LoVo (cell line): ENCODE data around the gene LHFPL3.
A peak's percentile ranks its signal among the peaks of the same experiment; 100 is the strongest.
"Not testable (repeated sequence)": the region's sequence is repeated elsewhere in the genome, so short reads cannot be mapped to it uniquely, and the experiment has no call there.

Experiments used
- DNase-seq: peaks from one replicate; pipeline ENCODE4 v3.0.0-alpha.2; 2016; ENCODE audit warnings: low spot score

Gene LHFPL3

DNA sequence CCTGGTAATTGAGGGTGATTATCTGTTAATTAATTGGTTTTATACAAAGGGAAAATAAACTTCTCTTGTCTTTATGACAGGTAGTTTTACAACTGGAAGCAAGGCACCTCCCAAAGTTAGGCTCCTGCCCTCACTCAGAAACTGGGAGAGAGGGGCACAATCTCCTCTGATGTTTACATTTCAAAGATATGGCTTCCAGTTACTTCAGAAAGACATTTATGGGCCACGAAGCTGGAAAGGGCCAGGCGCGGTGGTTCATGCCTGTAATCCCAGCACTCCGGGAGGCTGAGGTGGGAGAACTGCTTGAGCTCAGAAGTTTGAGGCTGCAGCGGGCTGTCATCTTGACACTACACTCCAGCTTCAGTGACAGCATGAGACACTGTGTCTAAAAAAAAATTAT is 570.0 kb downstream of the LHFPL3 start:
- DNase-seq, result no peak

DNA sequence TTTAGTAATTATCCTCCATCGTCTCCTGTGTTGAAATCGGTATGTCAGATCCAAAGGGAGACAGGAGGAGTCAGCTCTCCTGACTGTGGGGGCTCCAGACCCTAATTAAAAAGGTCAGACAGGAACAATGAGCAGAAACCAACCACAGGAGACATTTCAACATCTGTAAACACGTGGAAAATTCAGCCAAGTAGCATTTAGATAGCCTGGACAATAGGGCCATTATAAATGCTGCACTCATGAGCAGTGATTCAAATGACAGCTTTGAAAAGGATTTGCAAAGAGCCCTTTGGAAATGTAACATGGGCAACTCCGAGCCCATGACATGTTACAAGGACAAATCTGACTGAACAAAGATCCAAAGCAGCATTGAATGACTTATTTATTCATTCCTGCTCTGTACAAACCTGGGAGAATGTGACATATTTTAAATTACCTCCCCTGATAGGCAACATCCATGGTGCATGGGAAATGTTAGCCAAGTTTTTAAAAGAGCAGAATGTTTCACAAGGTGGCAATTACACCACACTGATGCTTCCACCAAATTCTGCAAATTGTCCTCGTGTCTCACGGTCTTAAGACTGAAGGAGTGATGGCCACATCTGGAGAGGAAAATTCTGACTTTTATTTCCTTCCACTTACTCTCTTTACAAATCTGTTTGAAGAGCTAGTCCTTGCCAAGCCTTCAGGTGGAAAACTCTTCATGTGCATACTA is 572.3 kb downstream of the LHFPL3 start:
- no peak for DNase-seq

- DNase-seq, result no peak
Observed at GRCh38 chr7:104901240-104901619, 572.8 kb downstream of the LHFPL3 start.

DNA sequence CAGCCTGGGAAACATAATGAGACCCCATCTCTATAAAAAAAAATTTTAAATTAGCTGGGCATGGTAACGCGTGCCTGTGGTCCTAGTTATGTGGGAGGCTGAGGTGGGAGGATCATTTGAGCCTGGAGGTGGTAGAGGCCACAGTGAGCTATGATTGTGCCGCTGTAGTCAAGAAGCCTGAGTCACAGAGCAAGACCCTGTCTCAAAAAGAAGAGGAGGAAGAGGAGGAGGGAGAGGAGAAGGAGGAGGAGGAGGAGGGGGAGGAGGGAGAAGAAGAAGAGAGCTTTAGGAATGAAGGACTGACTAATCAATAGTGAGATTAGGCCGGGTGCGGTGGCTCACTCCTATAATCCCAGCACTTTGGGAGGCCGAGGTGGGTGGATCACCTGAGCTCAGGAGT is 573.8 kb downstream of the LHFPL3 start:
- DNase-seq, result no peak

- no peak for DNase-seq
Observed at GRCh38 chr7:104903044-104903443, 574.6 kb downstream of the LHFPL3 start.

DNA sequence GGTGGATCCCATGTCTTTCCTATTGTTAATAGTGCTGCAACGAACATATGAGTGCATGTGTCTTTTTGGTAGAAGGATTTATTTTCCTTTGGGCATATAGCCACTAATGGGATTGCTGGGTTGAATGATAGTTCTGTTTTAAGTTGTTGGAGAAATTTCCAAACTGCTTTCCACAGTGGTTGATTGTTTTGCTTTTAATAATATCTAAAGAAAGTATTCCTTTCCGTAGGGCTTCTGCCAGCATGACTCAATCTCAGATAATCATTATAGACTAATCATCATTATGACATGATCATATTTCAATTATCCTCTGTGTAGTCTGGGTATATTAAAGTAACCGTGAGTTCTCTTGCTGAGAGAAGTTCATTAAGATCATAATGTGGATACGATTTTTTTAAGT is 575.4 kb downstream of the LHFPL3 start:
- DNase-seq, result no peak

- no peak for DNase-seq
Observed at GRCh38 chr7:104906032-104906431, 577.6 kb downstream of the LHFPL3 start.

- DNase-seq, result peak; percentile 14
Observed at GRCh38 chr7:104906556-104906955, 578.2 kb downstream of the LHFPL3 start.

DNA sequence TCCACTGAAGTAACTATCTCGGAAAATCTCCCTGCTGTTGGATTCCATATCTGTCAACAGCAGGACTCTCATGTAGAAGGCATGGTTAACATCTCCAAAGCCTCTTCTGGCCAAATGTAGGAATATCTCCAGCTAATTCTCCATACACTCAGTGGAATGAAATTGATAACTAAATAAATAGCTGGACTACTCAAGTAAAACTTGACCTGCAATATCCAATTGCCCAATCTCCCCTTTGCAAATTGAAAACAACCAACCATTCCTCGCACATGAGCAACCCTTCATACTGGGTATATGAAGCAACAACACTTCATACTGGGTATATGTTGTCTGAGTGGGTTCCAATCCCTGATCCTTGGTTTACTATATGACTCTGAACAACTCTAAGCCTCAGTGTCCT is 580.2 kb downstream of the LHFPL3 start:
- DNase-seq, result no peak

- DNase-seq, result no peak
Observed at GRCh38 chr7:104909096-104909495, 580.7 kb downstream of the LHFPL3 start.

- no peak for DNase-seq
Observed at GRCh38 chr7:104914421-104914820, 586.0 kb downstream of the LHFPL3 start.

DNA sequence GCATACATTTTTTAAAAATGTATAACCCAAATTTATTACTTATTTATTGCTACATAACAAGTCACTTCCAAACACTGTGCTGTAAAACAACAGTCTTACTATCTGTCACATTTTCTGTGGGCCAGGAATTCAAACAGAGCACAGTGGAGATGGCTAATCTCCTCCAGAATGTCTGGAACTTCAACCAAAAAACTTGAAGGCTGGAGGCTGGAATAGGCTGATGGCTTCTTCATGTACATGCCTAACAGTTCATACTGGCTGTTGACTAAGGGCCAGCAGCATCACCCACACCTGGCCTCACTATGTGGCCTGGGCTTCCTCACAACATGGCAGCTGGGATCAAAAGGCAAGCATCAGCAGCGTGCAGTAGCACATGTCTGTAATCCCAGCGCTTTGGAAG is 593.2 kb downstream of the LHFPL3 start:
- DNase-seq, result no peak

DNA sequence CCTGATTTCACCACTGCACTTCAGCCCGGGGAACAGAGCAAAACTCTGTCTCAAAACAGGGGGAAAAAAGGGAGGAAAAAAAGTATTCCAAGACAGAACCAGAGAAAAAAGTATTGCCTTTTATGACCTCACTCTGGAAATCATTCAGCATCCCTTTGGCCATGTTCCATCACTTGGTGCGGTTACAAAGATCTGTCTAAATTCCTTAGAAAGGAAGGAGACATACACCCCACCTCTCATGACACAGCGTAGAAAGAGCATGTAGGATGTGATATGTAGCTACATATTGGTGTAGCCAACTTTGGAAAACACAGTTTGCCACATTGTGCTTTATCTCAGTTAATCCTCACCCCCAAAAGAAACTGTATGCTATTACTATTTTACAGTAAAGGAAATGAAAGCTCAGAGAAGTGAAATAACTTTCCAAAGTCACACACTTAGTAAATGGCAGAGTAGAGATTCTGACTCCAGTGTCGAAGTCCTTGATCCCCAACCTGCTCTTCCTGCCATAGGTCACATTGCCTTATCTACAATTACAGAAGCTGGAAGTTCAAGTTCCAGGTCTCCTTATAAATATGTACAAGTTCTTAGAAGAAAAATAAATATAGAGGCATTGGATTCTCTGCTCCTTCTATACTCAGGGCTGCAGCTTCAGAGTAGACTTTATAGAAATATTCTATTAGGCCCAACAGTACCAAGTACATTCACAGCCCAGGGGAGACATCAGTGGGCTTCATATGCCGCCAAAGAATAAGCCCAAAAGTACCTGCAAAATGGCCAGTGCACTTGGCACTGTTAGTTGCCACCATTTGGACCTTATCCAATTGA is 594.0 kb downstream of the LHFPL3 start:
- DNase-seq, result no peak

- DNase-seq, result peak; percentile 84
Observed at GRCh38 chr7:104923010-104923421, 594.6 kb downstream of the LHFPL3 start.

GRCh38 chr7:104926189-104926588 is 597.8 kb downstream of the LHFPL3 start:
- DNase-seq, result not testable (repeated sequence)

DNA sequence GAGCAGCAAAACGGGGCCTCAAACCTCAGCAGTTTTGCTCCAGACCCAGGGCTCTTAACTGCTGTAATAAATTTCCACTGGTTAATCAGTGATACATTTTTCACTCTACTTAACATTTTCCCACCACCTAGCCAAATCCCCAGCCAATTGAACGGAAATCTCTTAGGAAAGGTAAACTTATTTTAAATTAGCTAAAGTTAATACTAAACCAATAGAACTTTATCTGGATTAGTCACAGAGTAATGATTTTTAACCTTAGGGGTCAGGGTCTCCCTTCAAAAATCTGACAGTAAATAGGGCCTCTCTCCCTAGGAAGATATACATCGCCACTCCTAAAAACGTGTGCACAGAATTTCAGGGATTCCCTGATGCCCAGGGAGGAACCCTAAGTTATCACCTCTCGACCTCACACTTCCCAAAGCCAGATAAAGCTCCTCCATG is 598.2 kb downstream of the LHFPL3 start:
- no peak for DNase-seq

DNA sequence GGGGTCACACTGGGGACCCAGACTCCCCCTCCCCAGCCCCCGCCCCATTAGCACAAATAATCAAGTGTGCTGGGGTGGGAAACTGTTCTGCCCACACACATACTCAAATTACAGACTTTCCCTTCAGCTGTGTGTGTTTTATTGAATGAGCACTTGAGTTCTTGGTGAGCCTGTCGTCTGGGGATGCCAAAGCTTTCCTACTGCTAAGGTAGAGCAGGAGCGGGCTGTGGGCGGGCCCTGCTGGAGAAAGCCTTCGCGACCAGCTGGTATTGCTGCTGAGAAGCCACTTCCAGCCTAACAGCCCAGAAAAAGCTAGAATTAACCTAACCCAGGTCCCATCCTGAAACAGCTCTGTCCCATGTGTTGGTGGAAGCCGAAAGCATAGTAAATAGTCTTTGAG is 598.7 kb downstream of the LHFPL3 start:
- no peak for DNase-seq

DNA sequence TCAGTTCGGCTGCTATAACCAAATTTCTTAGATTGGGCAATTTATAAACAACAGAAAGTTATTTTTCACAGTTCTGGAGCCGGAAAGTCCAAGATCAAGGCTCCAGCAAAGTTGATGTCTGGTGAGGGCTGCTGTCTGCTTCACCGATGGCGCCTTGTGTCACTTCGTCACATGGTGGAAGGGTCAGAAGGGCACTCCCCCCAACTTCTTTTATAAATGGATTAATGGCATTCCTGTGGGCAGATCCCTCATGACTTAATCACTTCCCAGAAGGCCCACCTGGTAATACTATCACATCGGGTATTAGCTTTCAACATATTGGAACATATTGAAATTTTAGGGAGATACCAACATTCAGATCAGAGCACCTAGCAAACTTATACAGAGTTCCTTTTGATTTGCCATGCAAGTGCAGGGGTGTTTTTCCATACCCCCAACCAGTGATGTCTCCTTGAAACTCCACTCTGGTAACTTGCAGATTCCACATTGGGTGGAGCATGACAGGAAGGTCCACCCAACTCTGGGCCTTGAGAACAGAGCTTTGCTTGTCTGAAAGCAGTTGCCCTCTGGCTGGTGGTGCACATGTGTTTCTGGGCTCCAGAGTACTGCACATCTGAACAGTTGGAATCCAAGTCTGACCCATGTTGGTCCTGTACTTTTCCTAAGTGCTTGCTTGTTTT is 600.5 kb downstream of the LHFPL3 start:
- DNase-seq, result no peak

- DNase-seq, result no peak
Observed at GRCh38 chr7:104929921-104930320, 601.5 kb downstream of the LHFPL3 start.

GRCh38 chr7:104931181-104931781 is 602.9 kb downstream of the LHFPL3 start:
- no peak for DNase-seq

GRCh38 chr7:104933022-104933421 is 604.6 kb downstream of the LHFPL3 start:
- DNase-seq, result no peak

DNA sequence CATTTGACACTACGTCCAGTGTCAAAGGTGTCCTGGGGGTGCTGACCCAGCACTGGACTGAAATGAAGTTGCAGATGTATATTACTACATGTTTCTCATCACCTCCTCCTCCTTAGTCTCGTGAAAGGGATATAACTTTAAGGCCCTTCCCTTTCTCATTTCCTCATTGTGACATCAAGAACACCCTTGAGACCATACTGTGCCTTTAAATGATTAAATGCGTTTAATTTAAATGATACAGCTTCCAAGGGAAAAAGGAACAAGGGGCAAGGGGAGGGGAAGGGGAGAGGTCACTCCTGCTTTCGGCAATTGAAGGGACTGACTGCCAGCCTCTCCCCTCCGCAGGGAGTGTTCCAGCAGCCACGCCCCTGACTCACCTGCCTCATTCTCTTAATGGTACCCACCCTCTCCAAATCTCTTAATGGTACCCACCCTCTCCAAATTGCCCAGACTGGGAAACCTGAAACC is 605.2 kb downstream of the LHFPL3 start:
- DNase-seq, result peak; percentile 33
